NCI-H345 treated with DMSO at 0.1 percent for 48 hours (cell line): ENCODE results near the gene LRRC61.

Source experiments
- DNase-seq: peaks from one replicate; lab custom pipeline; 2025; ENCODE audit not compliant: unreplicated experiment; lab: John Stamatoyannopoulos, UW

Gene LRRC61

GRCh38 chr7:150351587-150352194 lies 28.5 kb downstream of the LRRC61 start:
- no peak for DNase-seq

- DNase-seq, result no peak
These were observed 32.5 kb downstream of the LRRC61 start for GRCh38 chr7:150355666-150356059.

DNA sequence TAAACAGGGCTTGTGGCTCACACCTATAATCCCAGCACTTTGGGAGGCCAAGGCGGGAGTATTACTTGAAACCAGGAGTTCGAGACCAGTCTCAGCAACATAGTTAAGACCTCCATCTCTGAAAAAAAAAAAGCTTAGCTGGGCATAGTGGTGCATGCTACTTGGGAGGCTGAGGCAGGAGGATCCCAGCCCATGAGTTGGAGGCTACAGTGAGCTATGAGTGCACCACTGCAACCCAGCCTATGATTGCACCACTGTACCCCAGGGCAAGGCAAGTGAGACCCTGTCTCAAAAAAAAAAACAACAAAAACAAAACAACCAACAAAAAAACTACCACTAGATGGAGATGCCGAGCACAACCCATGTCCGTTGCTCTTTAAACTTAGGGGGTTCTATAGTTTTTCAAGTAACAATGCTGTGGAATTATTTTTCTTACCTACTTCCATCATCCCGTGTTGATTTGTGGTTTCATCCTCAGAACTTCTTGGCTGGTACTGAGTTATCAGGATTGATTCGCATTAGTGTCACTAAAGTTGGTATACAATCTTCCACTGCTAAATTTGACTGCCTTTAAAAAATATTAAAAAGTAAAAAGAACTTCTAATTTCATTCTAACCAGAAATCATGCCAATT lies 33.2 kb downstream of the LRRC61 start:
- DNase-seq, result no peak

DNA sequence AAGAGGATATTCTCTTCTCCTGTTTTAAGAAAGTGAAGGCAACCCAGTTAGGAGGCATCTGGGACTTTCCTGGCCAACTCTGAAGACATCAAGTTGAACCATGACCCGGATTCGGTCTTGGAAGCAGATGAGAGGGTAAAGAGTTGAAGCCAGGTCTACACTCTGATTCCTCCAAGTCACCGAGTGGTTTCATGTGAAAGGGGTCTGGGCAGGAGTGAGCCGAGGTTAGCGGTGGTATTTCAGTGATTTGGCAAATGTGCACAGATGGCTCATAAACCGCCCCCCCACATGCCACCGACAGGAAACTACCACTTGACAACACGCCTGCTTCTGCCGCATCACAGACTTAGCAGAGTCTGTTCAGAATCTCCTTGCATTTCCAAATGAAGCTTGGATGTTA lies 34.1 kb downstream of the LRRC61 start:
- no peak for DNase-seq

DNA sequence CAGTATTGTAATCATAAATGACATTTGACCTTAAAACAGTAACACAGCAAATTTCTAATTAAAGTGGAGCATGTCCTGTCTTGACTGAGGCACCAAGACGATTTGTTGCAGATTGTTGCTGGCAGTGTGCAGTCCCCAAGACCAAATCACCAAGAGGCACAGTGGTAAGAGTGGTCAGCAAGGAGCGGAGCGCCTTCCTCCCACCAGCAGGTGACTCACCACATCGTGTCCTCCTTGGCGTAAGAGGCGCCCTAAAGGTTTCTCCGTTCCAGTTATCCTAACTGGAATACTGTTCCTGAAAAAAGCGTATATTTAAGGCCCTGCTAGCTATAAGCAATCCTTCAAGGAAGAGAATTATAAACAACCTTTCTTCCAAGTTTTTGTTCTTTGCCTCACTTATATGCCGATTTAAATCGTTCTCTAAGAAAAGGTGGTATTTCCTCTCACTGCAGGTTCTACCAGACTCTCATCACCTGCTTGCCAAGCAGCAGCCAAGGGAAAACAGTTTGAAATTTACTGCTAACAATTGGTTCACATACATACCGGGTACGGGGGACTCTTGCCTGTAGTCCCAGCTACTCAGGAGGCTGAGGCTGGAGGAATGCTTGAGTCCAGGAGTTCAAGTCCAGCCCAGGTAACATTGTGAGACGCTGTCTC lies 34.7 kb downstream of the LRRC61 start:
- DNase-seq, result no peak

DNA sequence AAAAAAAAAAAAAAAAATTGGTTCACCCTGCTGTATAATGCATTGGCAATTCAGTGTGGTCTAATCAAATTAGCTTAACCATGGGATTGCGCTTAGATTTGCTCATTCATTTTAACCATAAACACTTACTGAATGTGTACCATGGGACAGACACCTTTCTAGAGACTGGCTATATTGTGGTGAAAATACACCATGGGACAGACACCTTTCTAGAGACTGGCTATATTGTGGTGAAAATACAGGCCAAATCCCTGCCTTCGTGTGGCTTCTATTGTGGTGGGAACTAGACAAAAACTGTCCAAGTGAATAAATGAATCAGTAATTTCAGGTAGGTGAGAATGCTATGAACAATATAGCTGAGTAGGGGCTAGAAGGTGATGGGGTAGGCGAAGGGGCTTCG lies 35.3 kb downstream of the LRRC61 start:
- no peak for DNase-seq

DNA sequence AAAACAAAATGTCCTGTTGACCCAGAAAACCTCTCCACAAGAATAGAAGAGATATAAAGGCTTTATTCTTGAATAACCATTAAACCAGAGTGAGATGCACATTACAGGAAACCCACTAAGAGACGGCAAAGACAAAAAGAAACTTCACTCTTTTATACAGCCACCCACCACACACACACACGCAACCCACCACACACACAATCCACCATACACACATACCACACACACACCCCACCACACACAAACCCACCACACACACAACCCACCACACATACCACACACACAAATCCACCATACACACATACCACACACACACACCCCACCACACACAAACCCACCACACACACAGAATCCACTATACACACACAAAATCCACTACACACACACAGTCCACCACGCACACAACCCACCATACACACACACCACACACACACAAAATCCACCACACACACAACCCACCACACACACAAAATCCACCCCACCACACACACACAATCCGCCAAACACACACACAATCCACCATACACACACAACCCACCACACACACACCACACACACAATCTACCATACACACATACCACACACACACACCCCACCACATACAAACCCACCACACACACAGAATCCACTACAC lies 36.0 kb downstream of the LRRC61 start:
- no peak for DNase-seq

DNA sequence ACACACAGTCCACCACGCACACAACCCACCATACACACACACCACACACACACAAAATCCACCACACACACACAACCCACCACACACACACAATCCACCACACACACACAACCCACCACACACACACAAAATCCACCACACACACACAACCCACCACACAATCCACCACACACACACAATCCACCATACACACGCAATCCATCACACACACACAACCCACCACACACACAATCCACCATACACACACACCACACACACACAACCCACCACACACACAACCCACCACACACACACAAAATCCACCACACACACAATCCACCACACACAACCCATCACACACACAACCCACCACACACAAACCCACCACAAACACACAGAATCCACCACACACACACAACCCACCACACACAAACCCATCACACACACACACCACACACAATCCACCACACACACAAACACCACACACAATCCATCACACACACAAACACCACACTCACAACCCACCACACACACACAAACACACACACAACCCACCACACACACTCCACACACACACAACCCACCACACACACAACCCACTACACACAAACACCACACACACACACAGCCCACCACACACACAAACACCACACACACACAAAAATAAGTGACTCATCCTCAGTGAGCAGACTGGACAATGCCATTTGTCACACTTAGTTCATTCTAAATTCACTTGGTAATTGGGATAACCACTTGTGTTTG lies 36.6 kb downstream of the LRRC61 start:
- no peak for DNase-seq

- DNase-seq, result no peak
These were observed 37.4 kb downstream of the LRRC61 start for GRCh38 chr7:150360363-150361058.

- DNase-seq, result no peak
These were observed 38.2 kb downstream of the LRRC61 start for GRCh38 chr7:150361402-150361801.

- DNase-seq, result no peak
These were observed 38.9 kb downstream of the LRRC61 start for GRCh38 chr7:150361807-150362621.

DNA sequence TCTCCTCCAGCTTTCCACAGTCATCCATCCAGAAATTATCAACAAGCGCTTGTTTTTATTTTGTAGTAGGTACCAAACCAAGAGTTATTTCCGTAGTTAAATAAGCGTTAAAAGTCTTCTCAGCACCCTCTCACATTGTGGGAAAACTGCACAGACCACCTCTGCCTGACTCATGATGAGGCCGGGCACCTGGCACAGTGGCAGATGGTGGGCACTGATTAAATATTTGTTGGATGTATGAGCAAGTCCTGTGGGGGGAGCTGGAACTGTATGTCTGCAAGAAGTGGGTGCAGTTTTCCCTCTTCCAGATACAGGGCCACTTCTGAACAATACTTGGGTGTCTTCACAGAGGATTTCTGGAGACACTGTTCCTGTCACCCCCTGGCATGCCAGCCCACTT lies 40.2 kb downstream of the LRRC61 start:
- DNase-seq, result no peak

GRCh38 chr7:150363872-150364271 lies 40.7 kb downstream of the LRRC61 start:
- DNase-seq, result no peak

DNA sequence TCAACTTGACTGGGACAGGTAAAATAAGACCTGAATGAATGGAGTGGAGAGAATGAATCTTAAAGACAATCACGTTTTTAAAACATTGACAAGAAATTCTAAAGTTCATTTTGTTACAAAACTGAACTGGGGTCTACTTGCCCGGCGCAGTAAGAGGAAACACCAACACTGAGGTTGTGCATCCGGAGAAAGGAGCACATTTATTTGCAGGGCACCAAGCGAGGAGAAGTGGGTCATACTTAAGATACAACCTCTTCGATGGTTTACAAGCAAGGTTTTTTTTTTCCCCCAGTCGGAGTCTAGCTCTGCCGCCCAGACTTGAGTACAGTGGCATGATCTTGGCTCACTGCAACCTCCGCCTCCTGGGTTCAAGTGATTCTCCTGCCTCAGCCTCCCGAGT lies 42.0 kb downstream of the LRRC61 start:
- no peak for DNase-seq

- no peak for DNase-seq
These were observed 42.7 kb downstream of the LRRC61 start for GRCh38 chr7:150365673-150366398.

- peak; percentile 73 for DNase-seq
These were observed 44.5 kb downstream of the LRRC61 start for GRCh38 chr7:150367677-150368095.

- DNase-seq, result no peak
These were observed 45.1 kb downstream of the LRRC61 start, which contains the start of gene REPIN1 for GRCh38 chr7:150368096-150368883. Gene REPIN1 (plus strand): TSS chr7:150368822. CDS start chr7:150369712, 890 bp downstream.
